Measurements from ENCODE around the gene GTF2A1. TPM values are rescaled to one million over a fixed set of nuclear protein-coding genes. Genes with fewer than 3 reads are reported as not detected.

GTF2A1 gene
- total RNA-seq, 4 donors from 2014 or later, result 10.5 to 48.0 (median 22.5) TPM

DNA sequence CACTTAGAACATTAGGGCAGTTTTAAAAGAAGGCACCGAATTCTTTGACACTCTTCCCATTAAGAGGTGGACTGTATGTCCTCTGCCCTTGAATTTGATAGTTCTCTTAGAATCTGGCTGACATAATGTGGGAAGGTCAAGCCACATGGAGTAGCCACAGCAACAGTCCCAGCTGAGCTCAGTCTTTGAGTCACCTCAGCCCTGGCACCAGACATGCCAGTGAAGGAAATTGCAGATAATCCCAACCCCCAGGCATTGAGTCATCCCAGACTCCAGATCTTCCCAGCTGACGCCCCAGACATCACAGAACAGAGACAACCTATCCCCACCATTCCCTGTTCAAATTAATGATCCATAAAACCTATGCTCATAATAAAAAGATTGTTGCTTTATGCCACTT is 83.4 kb downstream of the GTF2A1 start:
- 70 to 100% methylated on average over 1 to 2 of the region's 2 CpGs for WGBS, 2 donors (ENCODE audit: low coverage in 1 of 2)

GRCh38 chr14:81133400-81133799 is 87.4 kb downstream of the GTF2A1 start:
- H3K36me3 ChIP-seq, result no peaks in the 10 kb centered on the region
- 77 to 83% methylated on average over 2 of the region's 2 CpGs for WGBS, 2 donors (ENCODE audit: low coverage in 1 of 2)
- TF ChIP-seq POLR2A (IDR thresholded peaks at IDR 0.05) (no peak), POLR2AphosphoS5 (IDR thresholded peaks at IDR 0.05) (no peak), EP300 (IDR thresholded peaks at IDR 0.05; ENCODE audit: low read depth) (no peak)
- TF ChIP-seq, protein P1, sequence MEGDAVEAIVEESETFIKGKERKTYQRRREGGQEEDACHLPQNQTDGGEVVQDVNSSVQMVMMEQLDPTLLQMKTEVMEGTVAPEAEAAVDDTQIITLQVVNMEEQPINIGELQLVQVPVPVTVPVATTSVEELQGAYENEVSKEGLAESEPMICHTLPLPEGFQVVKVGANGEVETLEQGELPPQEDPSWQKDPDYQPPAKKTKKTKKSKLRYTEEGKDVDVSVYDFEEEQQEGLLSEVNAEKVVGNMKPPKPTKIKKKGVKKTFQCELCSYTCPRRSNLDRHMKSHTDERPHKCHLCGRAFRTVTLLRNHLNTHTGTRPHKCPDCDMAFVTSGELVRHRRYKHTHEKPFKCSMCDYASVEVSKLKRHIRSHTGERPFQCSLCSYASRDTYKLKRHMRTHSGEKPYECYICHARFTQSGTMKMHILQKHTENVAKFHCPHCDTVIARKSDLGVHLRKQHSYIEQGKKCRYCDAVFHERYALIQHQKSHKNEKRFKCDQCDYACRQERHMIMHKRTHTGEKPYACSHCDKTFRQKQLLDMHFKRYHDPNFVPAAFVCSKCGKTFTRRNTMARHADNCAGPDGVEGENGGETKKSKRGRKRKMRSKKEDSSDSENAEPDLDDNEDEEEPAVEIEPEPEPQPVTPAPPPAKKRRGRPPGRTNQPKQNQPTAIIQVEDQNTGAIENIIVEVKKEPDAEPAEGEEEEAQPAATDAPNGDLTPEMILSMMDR (IDR thresholded peaks at IDR 0.05), result no peak

More for the DNA sequence above, 83.4 kb downstream of the GTF2A1 start:
- TF ChIP-seq POLR2A (IDR thresholded peaks at IDR 0.05) (no peak), EP300 (IDR thresholded peaks at IDR 0.05; ENCODE audit: low read depth) (no peak), POLR2AphosphoS5 (IDR thresholded peaks at IDR 0.05) (no peak)
- TF ChIP-seq, protein P1 (IDR thresholded peaks at IDR 0.05), result no peak
- H3K9me3 ChIP-seq, result no peaks in the 10 kb centered on the region
- no peaks in the 10 kb centered on the region for H3K27me3 ChIP-seq
- H3K27ac ChIP-seq, result no peak overlapping the region
- H3K36me3 ChIP-seq, result no peaks in the 10 kb centered on the region
- no peak overlapping the region for H3K4me3 ChIP-seq
- in situ Hi-C loops (cut with MboI; ENCODE audit: low pct_ligation_motif_present in 1 of 4, low pct_unique_long_range_greater_than_20kb in 1 of 4, low sequenced_read_pairs in 3 of 4), result no loop called here
- intact Hi-C loops (cut with DNase I; ENCODE audit: low total_unique reads), result no loop called here
- H3K4me1 ChIP-seq, result no peaks in the 10 kb centered on the region
- no peak for DNase-seq

GRCh38 chr14:81132468-81132867 is 88.3 kb downstream of the GTF2A1 start:
- Histone ChIP-seq H3K4me3 (no peak overlapping the region), H3K27me3 (no peaks in the 10 kb centered on the region), H3K36me3 (no peaks in the 10 kb centered on the region), H3K27ac (no peak overlapping the region), H3K4me1 (no peaks in the 10 kb centered on the region), H3K9me3 (no peaks in the 10 kb centered on the region)
- DNase-seq, result no peak
- intact Hi-C loops (cut with DNase I; ENCODE audit: low total_unique reads), result no loop called here
- 44 to 46% methylated on average over 3 of the region's 3 CpGs for WGBS, 2 donors (ENCODE audit: low coverage in 1 of 2)
- TF ChIP-seq, protein P1 (IDR thresholded peaks at IDR 0.05), result no peak
- no peak for TF ChIP-seq POLR2A (IDR thresholded peaks at IDR 0.05)
- no peak for TF ChIP-seq EP300 (IDR thresholded peaks at IDR 0.05; ENCODE audit: low read depth)
- no peak for TF ChIP-seq POLR2AphosphoS5 (IDR thresholded peaks at IDR 0.05)
- in situ Hi-C loops (cut with MboI; ENCODE audit: low pct_ligation_motif_present in 1 of 4, low pct_unique_long_range_greater_than_20kb in 1 of 4, low sequenced_read_pairs in 3 of 4), result no loop called here

More at GRCh38 chr14:81133400-81133799, 87.4 kb downstream of the GTF2A1 start:
- no peak overlapping the region for H3K27ac ChIP-seq
- in situ Hi-C loops (cut with MboI; ENCODE audit: low pct_ligation_motif_present in 1 of 4, low pct_unique_long_range_greater_than_20kb in 1 of 4, low sequenced_read_pairs in 3 of 4) (no loop called here), intact Hi-C loops (cut with DNase I; ENCODE audit: low total_unique reads) (no loop called here)
- H3K4me3 ChIP-seq, result no peak overlapping the region
- DNase-seq, result no peak
- H3K27me3 ChIP-seq, result no peaks in the 10 kb centered on the region
- no peaks in the 10 kb centered on the region for H3K4me1 ChIP-seq
- no peaks in the 10 kb centered on the region for H3K9me3 ChIP-seq

DNA sequence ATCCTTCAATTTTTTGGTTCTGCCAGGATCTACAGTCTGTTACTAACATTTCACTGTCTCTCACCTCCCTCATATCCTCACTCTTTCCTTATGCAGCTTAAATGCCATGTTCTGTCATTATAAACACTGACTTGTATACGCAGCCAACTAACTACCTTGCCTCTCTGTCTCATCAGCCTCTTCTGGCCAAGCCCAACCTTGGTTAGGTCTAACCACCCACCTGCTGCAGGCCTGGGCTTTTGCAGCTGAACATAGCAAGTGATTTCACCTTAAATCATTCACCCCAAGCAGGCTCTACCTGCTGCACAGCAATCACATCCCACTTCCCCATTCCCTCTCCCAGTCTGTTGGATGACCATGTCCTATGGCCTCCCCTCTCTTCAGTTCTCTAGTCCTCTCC is 91.5 kb downstream of the GTF2A1 start:
- TF ChIP-seq POLR2A (IDR thresholded peaks at IDR 0.05) (no peak), POLR2AphosphoS5 (IDR thresholded peaks at IDR 0.05) (no peak), EP300 (IDR thresholded peaks at IDR 0.05; ENCODE audit: low read depth) (no peak)
- TF ChIP-seq, protein P1 (IDR thresholded peaks at IDR 0.05), result no peak
- Histone ChIP-seq H3K4me1 (no peaks in the 10 kb centered on the region), H3K36me3 (no peaks in the 10 kb centered on the region), H3K9me3 (no peaks in the 10 kb centered on the region), H3K27ac (no peak overlapping the region), H3K4me3 (no peak overlapping the region), H3K27me3 (no peaks in the 10 kb centered on the region)
- intact Hi-C loops (cut with DNase I; ENCODE audit: low total_unique reads), result no loop called here
- 97% methylated on average over 1 of the region's 1 CpG; no CpG with 5 or more reads in 1 of the 2 donors for WGBS, 2 donors (ENCODE audit: low coverage in 1 of 2)
- no peak for DNase-seq
- in situ Hi-C loops (cut with MboI; ENCODE audit: low pct_ligation_motif_present in 1 of 4, low pct_unique_long_range_greater_than_20kb in 1 of 4, low sequenced_read_pairs in 3 of 4), result no loop called here

Measured in transverse colon (tissue), 4 donors.